HG03025 (cell line): ENCODE measurements around the gene NR2F2.

Experiments
- ATAC-seq: cut with Tn5 transposase; IDR thresholded peaks from one replicate; pipeline ENCODE4 v1.9.1; 2021; ENCODE audit warnings: mild to moderate bottlenecking, moderate library complexity; ENCODE audit not compliant: unreplicated experiment, low FRiP score

The NR2F2 gene

GRCh38 chr15:96341513-96342405 lies 11.3 kb downstream of the NR2F2 start:
- ATAC-seq: no peak

GRCh38 chr15:96342406-96343112 lies 12.1 kb downstream of the NR2F2 start:
- ATAC-seq: no peak

- ATAC-seq: no peak
These were observed 12.9 kb downstream of the NR2F2 start for GRCh38 chr15:96343113-96344059.

GRCh38 chr15:96344060-96344705 lies 13.7 kb downstream of the NR2F2 start:
- no peak for ATAC-seq

GRCh38 chr15:96344706-96345559 lies 14.4 kb downstream of the NR2F2 start:
- ATAC-seq: no peak

- ATAC-seq: no peak
These were observed 15.3 kb downstream of the NR2F2 start for GRCh38 chr15:96345560-96346399.

GRCh38 chr15:96346409-96346970 lies 16.0 kb downstream of the NR2F2 start:
- ATAC-seq: no peak

GRCh38 chr15:96347181-96348111 lies 16.9 kb downstream of the NR2F2 start:
- no peak for ATAC-seq

GRCh38 chr15:96348112-96349027 lies 17.9 kb downstream of the NR2F2 start:
- ATAC-seq: no peak

GRCh38 chr15:96349034-96349856 lies 18.7 kb downstream of the NR2F2 start:
- no peak for ATAC-seq

GRCh38 chr15:96349857-96350720 lies 19.6 kb downstream of the NR2F2 start:
- no peak for ATAC-seq

GRCh38 chr15:96350934-96351724 lies 20.6 kb downstream of the NR2F2 start:
- ATAC-seq: no peak
